PC-3 (cell line): ENCODE results near the gene SLC24A3.

ENCODE experiments used
- CTCF ChIP-seq: fragments of 300-600 bp; sonication (generic); conservative IDR thresholded peaks from 2 replicates; pipeline ENCODE4 v1.5.1; 2017; ENCODE audit warnings: antibody characterized with exemption, low read depth, mild to moderate bottlenecking, low read length
- EZH2 ChIP-seq: fragments of 300-600 bp; sonication (generic); IDR thresholded peaks from one replicate; pipeline ENCODE4 v1.6.1; 2017; ENCODE audit warnings: antibody characterized with exemption, mild to moderate bottlenecking, low read length; ENCODE audit not compliant: unreplicated experiment
- EZH2phosphoT487 ChIP-seq: fragments of 300-600 bp; sonication (generic); IDR thresholded peaks from 2 replicates; pipeline ENCODE4 v1.6.1; 2018; ENCODE audit warnings: mild to moderate bottlenecking, antibody characterized with exemption, low read length, borderline replicate concordance

DNA sequence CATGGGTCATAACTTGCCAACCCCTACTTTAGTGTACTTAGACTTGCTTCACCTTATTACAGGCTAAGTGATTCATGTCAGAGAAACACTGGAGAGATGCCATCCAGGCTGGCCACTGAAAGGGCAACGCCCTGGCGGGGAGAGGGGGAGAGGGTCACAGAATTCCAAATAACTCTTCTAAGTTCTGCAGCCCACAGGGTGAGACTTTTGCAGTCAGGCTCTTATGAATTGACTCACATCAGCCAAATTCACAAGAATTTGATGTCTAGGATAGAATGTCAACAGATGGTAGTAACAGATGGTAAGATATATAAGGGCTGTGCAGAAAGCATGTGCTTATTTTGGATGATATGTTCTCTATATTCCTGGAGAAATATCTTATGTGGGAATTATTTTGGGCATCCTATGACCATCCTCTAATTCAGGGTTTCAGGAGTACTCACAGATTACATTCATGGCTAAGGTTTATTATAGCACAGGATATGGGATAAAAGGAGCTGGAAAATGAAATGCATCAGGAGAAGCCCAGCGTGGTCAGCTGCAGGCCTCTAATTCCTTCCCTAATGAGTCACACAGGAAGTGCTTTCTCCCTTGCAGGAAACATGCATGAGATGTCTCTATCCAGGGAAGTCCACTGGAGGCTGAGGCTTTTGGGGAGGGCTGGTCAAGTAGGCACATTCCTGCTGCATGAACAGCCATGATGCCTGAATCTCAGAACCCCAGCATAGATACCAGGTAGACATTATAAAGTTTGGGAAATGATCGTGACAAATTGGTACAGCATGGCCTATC, 486.9 kb downstream of the SLC24A3 start:
- TF ChIP-seq EZH2, result no peak
- no peak for TF ChIP-seq EZH2phosphoT487
- no peak for TF ChIP-seq CTCF
